DMS 273 (cell line): ENCODE data around the gene DRAP1.

Source experiments
- DNase-seq: peaks from one replicate; lab custom pipeline; 2025; ENCODE audit not compliant: unreplicated experiment; lab: John Stamatoyannopoulos, UW

The DRAP1 gene, protein sequence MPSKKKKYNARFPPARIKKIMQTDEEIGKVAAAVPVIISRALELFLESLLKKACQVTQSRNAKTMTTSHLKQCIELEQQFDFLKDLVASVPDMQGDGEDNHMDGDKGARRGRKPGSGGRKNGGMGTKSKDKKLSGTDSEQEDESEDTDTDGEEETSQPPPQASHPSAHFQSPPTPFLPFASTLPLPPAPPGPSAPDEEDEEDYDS

DNA sequence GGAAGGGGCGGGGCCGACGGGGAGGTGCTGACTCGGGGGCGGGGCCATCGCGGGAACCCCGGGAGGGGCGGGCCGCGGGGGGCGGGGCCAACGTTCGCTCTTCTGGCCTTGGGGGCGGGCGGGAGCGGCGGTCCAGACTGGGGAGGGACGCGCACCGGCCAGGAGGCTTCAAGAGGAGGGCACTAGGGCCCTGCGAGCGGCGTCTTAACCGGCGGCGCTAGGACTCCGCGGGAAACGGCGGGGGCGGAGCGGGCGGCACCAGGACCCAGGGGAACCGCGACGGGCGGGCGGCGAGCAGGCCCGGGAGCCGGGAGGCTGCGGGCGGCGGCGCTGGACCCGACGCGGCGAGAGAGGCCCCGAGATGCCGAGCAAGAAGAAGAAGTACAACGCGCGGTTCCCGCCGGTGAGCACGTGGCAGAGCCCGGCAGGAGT lies at the start of gene DRAP1:
DRAP1 (plus strand) TSS at position 286 of the 432 bp plus-strand sequence; CDS start at position 362, 76 bp downstream.
- DNase-seq: peak; percentile 97

GRCh38 chr11:65869643-65870306 lies 49.5 kb upstream of the DRAP1 start:
- no peak for DNase-seq

DNA sequence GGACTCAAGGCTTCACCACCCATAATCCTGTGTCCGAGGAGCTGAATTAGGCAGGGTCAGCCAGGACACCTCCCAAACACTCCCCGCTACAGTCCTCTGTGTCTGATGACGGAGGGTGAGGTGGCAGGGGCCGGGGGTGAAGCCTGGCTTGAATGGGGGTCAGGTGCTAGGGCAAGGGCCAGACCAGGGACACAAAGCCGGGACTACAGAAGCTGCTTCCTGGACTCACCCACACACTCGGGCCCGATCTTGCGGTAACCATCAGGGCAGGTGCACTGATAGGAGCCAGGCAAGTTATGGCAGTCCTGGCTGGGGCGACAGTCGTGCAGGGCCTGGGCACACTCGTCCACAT lies 48.9 kb upstream of the DRAP1 start:
- DNase-seq: no peak

DNA sequence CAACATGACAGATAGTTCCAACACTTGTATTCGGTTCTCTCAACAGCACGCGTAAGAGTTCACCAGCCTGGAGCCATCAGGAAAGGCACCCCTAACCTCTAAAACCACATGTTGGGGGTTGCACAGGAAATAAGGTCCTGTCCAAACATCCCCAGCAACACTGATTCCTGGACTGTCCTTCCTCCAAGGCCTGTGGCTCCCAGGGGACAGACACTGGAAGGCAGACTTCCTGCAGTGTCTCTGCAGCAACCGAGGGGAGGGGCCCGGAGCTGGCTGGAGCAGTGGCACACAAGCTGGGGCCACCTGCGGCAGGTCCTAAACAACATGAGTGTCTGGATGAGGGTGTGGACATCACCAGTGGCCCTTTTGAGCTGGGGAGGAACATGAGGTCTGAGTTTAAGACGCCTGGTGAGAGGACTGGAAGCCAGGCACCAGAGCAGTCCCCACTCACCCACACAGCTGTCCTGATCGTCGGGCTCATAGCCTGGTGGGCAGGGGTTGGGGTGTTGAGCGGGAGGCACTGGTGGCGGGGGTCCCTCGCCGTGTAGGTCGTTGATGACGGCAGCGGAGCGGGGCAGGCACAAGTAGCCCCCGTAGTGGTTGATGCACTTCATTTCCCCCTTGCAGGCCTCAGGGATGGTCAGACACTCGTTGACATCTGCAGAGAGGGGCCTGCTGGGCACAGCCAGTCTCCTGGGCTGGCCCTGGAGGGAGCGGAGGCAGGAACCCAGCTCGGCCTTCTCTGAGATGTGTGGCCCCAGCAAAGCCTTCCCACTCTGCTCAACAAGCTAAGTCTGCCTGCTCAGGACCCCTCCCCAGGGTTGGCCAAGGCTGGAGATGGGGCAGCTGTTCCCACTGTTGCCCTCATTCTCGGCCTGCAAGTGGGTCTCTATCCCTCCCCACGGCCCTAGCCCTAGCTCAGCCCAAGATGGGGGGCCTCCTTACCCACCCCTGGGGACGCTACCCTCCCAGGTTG lies 48.2 kb upstream of the DRAP1 start:
- no peak for DNase-seq

DNA sequence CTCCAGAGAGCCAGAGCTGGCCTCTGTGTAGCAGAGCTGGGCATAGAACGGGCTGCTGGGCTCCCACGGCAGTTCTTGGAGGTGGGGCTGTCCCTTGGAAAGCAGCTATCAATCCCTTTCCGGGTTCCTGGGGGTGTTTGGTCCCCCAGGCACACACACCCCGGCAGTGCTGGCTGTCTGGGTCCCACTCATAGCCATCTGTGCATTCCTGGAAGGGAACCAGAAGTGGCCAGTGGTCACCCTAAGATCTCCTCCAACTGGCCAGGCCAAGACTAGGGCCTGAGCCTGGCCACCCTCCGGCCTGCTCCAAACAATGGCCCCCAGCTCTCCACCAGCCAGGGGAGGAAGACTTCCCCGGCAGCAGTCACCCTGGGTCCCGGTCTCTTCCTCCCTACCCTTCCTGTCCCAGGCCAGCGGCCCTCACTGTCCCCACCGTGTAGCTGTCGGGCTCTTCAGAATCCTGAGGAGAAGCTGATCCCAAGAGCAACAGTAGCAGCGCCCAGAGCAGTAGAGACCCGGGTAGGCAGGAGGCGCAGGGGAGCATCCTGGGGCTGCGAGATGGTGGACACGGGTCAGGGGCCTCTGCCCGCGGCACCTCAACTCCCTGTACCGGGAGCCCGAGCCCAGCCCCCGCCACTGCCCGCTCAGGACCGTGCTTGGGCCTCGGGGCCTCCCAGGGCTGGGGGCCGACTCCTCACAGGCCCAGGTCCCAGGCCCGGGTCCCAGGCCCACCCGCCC lies 47.2 kb upstream of the DRAP1 start:
- DNase-seq: no peak

DNA sequence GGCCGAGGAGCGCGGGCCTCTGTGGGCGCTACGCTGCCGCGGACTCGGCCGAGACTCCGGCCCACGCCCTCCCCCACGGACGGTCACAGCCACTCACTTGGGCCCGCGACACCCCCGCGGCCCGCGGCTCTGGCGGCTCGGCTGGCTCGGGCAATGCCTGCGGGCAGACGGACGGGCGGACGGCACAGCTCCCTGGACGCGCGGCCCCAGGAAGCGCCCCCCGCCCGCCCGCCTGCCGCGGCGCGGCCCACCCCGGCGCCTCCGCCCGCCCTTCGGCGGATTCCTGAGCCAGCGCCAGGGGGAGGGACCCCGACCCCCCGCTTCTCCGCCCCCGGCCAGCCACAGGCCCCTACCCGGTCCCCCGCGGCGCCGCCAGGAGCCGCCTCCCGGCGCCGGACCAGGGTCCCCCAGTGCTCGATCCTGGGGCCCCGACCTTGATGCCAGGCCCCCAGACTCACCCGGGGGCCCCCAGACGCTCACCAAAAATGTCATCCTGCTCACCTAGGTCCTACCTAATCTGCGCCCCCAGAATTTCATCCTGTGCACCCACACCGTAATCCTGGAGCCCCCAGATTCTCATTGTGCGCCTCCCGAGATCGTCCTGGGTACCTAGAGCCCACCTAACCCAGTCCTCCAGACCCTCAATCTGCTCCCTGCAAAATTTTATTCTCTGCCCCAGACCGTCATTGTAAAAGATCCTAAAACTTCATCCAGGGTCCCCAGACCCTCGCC lies 46.5 kb upstream of the DRAP1 start, which contains the start of gene EFEMP2:
EFEMP2 (minus strand) TSS at position 215 of the 732 bp plus-strand sequence. CDS start 446 bp downstream, outside the sequence.
- DNase-seq: no peak

- DNase-seq: peak; percentile 94
These were observed 45.7 kb upstream of the DRAP1 start for GRCh38 chr11:65873318-65874156.

- no peak for DNase-seq
These were observed 39.6 kb upstream of the DRAP1 start, which contains the start of gene CTSW for GRCh38 chr11:65879617-65880016. Gene CTSW (plus strand): TSS chr11:65879837. CDS start chr11:65879855, 18 bp downstream.

DNA sequence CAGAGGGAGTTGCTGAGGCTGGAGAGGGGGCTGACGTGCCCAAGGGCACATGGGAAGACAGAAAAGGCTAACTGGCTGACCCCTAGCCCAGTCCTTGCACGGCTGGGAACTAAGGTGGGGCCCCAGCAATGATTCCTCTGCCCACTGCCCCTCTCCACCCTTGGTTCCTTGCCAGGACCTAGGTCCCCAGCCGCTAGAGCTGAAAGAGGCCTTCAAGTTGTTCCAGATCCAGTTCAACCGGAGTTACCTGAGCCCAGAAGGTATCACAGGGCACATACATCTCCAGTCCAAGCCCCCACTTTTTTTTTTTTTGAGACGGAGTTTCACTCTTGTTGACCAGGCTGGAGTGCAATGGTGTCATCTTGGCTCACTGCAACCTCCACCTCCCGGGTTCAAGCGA lies 39.2 kb upstream of the DRAP1 start:
- DNase-seq: no peak

GRCh38 chr11:65880844-65881421 lies 38.3 kb upstream of the DRAP1 start:
- no peak for DNase-seq

- DNase-seq: no peak
These were observed 36.8 kb upstream of the DRAP1 start for GRCh38 chr11:65882120-65883057.

DNA sequence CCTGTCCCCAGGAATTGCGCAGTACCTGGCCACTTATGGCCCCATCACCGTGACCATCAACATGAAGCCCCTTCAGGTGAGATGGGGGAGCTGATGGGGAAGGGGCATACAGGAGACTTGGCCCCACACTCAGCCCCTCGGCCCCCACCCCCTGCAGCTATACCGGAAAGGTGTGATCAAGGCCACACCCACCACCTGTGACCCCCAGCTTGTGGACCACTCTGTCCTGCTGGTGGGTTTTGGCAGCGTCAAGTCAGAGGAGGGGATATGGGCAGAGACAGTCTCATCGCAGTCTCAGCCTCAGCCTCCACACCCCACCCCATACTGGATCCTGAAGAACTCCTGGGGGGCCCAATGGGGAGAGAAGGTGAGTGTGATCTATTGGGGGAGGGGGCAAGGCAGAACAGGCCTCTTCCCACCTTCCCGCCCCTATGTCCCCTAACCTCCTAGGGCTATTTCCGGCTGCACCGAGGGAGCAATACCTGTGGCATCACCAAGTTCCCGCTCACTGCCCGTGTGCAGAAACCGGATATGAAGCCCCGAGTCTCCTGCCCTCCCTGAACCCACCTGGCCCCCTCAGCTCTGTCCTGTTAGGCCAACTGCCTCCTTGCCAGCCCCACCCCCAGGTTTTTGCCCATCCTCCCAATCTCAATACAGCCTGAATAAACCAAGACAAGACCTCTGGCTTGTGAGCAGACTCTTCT lies 36.0 kb upstream of the DRAP1 start:
- no peak for DNase-seq

DNA sequence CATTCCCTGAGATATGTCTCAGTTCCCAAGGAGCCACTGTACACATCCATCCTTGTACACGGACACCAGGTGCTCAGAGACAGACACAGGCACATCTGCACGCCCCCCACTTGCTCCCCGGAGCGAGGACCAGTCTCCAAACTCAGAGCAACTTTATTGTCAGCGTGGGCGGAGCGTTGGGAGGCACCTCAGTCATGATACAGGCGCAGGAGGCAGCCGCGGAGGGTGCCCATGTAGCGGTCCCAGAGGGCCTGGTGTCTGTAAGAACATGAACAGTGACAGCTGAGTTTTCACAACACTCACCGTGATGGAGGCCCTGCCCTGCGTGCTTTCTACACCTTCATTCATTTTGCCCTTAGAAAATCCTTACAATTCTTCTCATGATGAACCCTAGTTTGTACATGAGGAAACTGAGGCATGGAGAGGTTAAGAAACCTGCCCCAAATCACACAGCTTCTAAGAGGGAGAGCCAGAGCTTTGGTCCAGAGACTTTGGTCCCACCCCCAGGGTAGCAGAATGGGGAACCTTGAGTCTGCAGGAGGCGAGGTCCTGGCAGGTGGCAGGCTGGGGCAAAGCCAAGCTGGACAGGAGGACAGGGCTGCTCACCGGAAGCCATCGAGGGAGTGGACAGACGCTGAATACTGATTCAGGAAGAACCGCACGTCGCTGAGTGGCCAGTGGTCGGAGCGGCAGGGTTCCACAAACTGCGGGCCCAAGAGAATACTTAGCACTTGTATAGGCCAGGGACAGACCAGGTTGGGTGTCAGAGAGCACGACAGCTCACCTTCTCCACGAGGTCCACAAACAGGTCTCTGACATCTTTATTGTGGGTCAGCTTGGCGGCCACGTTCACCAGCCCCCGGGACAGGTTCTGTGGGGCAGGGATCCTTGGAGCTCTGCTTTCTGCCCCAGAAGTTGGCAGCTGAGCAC lies 35.2 kb upstream of the DRAP1 start:
- DNase-seq: no peak

- DNase-seq: peak; percentile 81
These were observed 34.5 kb upstream of the DRAP1 start for GRCh38 chr11:65884716-65885092.

- DNase-seq: no peak
These were observed 34.0 kb upstream of the DRAP1 start for GRCh38 chr11:65885231-65885630.
